CMK (cell line): ENCODE results near the gene NAALADL1.

Experiments used
- DNase-seq: peaks from one replicate; pipeline ENCODE4 v3.0.0-alpha.2; 2010; ENCODE audit warnings: low read depth

Gene NAALADL1, protein sequence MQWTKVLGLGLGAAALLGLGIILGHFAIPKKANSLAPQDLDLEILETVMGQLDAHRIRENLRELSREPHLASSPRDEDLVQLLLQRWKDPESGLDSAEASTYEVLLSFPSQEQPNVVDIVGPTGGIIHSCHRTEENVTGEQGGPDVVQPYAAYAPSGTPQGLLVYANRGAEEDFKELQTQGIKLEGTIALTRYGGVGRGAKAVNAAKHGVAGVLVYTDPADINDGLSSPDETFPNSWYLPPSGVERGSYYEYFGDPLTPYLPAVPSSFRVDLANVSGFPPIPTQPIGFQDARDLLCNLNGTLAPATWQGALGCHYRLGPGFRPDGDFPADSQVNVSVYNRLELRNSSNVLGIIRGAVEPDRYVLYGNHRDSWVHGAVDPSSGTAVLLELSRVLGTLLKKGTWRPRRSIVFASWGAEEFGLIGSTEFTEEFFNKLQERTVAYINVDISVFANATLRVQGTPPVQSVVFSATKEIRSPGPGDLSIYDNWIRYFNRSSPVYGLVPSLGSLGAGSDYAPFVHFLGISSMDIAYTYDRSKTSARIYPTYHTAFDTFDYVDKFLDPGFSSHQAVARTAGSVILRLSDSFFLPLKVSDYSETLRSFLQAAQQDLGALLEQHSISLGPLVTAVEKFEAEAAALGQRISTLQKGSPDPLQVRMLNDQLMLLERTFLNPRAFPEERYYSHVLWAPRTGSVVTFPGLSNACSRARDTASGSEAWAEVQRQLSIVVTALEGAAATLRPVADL

DNA sequence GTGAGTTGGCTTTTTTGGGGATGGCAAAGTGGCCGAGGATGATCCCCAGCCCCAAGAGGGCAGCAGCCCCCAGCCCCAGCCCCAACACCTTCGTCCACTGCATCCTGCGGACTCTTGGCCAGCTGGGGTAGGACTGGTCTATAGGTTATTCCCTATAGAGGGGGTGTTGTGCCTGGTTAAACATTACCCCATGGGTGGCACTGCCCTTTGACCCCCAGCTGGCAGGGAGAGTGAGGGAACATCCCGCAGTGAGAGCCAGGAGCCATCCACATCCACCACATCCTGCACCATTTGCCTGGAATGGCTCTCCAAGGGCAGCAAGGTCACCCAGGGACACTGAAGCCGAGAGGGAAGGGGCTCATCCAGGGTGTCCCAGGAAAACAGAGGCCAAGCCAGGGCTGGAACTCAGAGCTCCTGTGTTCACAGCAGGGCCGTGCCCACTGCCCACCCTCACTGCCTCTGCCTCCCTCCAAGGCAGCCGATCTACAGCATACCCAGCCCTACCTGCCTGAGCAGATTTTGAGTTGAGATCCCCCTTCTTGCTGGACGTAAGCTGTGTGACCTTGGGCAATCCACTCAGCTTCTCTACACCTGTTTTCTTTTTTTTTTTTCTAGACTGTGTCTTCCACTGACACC lies at the start of gene NAALADL1:
Gene NAALADL1, minus strand, starts transcription at position 135 of the 636 bp plus-strand sequence. Its CDS starts 32 bp downstream, at position 103.
- no peak for DNase-seq

DNA sequence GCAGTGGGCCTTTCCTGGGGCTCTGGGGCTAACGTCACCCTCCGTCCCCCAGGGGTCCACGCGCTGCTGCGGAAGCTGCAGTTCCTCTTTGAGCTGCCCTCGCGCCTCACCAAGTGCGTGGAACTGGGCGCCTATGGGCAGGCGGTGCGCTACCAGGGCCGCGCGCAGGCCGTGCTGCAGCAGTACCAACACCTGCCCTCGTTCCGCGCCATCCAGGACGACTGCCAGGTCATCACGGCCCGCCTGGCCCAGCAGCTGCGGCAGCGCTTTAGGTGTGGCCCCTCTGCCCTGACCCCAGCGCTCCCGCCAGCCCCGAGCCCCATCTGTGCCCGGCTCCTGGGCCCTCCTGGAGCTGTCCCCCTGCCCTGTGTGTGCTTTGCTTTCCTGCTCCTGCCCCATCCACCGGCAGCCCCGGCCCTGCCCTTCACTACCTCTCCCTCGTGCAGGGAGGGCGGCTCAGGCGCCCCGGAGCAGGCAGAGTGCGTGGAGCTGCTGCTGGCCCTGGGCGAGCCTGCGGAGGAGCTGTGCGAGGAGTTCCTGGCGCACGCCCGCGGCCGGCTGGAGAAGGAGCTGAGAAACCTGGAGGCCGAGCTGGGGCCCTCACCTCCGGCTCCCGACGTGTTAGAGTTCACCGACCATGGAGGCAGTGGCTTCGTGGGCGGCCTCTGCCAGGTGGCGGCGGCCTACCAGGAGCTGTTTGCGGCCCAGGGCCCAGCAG lies 49.6 kb upstream of the NAALADL1 start:
- DNase-seq = no peak

DNA sequence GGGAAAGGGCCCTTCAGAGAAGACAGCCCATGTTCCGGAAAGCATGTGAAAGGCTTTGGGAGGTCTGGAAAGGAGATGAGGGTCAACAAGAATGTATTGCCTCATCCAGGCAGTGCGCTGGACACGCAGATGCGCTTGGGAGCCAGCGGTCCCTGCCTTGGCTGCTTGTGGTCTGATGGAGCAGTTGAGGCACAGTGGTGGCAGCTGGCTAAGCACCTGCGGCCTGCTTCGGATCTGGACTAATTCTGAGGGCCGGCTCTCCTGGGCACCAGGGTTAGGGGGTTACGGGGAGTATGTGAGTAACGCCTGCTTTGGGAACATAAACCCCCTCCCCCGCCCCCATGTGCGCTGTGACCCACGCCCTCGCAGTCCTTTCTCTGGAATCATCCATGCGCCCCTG lies 48.7 kb upstream of the NAALADL1 start:
- DNase-seq = no peak

DNA sequence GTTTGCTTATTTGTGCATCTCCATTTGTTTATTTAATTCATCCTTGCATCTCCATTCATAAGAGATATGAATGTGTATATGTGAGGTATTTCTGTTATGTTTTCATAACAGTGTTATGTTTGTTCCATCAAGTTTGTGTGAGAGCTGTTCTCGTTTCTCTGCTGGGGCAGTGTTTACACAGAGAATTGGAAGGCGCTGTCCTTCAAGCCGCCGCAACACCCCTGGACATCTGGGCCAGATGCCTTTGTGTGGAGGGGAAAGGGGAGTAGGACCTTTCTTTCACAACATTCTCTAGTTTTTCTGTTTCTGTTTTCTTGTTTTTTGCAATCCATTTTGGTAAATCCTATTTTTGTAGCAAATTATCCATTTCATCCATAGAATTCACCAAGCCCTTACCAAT lies 46.3 kb upstream of the NAALADL1 start:
- no peak for DNase-seq

DNA sequence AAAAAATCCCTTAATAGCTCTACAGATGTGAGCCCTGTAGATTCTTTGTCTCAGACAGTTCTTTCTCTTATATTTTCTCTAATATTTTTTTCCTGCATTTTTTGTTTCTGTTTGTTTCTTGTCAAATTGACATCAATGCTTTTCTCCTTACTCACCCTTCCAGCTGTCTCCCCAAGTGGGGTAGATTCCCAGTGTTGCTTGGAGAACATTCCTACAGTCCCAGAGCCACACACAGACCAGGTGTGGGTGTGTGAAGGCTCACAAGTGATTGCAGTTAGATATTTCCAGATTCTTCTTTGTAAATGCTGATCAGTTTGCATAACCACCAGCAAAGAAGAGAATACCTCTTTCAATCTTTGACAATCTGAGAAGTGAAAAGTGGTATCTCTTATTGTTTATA lies 45.1 kb upstream of the NAALADL1 start:
- no peak for DNase-seq

DNA sequence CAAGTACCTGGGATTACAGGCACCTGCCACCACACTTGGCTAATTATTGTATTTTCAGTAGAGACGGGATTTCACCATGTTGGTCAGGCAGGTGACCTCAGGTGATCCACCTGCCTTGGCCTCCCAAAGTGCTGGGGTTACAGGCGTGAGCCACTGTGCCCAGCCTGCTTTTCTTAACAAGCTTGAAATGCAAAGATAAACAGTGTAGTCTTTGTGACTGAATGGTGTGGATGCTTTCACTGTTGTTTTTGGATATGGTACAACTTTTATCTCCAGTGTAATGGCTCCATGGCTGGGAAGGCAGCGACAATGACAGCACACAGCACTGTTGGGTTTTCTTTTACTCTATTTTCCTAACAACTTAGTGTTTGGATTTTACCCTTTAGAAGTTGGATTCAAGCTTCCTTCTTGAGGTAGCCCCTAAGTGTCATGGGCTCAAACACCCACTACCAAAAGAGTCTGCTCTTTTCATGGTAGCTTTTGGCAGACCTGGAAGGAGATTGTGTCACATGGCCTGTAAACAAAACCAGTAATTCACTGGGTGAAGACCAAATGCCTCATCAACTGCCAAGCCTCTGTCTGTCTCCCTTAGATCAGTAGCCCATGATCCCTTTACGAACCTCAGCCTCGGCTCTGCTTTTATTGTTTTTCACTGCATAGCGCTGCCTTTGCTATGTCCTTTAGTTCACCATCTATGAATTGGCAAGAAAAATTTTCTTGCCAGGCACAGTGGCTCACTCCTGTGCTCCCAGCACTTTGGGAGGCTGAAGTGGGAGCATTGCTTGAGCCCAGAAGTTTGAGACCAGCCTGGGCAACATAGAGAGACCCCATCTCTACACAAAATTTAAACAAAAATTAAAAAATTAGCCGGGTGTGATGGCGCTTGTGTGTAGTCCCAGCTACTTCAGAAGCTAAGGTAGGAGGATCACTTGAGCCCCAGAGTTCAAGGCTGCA lies 44.1 kb upstream of the NAALADL1 start:
- DNase-seq = no peak

DNA sequence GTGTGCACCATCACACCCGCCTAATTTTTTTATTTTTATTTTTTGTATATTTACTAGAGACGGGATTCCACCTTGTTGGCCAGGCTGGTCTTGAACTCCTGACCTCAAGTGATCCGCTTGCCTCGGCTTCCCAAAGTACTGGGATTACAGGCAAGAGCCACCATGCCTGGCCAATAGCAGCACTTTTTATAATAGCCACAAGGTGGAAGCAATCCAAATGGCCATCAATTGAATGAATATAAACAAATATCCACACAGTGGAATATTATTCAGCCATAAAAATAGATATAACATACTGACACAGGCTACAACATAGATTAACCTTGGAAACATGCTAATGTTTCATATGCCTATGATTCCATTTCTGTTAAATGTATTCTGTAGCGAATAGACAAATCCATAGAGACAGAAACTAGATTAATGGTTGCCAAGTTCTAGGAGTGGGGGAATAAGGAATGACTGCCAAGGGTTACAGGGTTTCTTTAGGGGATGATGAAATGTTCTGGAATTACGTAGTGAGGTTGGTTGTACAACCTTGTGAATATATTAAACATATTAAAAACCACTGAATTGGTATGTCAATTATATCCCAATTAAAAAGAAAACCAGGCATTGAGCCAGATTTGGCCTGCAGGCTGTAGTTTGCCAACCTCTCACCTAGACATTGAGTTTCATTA lies 42.5 kb upstream of the NAALADL1 start:
- no peak for DNase-seq

DNA sequence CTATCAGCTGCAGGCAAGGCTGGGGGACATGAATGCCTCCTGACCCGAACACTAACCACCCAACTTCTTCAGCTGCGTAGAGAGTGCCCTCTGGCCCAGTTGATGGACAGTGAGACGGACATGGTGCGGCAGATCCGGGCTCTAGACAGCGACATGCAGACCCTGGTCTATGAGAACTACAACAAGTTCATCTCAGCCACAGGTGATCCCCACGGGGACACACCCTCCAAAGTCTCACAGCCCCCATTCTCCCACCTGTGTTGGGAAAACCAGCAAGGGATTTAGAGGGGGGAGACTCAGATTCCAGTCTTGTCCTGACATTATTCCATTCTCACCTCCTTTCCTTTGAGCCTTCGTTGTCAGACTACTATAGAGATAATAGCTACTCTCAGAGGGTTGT lies 38.6 kb upstream of the NAALADL1 start:
- DNase-seq = no peak

DNA sequence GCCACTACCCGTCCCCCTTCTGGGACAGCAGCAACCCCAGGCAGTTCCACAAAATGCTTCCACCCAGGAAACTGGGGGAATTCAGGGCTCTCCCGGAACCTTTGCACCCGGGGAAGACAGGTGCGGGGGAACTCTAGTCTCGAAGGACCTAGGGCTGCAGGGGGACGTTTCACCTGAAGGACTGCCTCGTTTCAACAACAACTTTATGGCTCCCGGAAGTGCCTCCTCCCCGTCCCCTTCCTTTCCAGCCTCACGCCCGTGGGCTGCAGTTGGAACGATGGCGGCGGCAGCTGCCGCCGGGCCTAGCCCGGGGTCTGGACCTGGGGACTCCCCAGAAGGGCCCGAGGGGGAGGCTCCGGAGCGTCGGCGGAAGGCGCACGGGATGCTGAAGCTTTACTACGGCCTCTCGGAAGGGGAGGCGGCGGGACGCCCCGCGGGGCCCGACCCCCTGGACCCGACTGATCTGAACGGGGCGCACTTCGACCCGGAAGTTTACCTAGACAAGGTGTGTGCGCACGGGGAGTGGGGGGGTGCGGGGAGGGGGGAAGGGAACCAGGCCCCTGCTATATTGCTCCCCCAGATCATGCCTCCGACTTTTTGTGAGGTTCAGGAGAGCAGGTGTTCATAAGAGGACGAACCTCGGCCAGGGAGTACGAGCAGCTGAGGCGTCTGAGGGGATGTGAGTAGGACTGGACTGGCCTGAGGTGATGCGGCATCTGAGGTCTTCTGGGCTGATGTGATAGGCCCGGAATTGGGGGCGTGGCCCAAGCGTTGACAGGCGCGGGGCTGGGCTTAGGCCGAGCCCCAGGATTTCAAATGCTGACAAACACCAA lies 37.8 kb upstream of the NAALADL1 start, which contains the start of gene VPS51:
Gene VPS51, plus strand, starts transcription at position 241 of the 833 bp plus-strand sequence. Its CDS starts 37 bp downstream, at position 278.
- DNase-seq = peak; percentile 75

DNA sequence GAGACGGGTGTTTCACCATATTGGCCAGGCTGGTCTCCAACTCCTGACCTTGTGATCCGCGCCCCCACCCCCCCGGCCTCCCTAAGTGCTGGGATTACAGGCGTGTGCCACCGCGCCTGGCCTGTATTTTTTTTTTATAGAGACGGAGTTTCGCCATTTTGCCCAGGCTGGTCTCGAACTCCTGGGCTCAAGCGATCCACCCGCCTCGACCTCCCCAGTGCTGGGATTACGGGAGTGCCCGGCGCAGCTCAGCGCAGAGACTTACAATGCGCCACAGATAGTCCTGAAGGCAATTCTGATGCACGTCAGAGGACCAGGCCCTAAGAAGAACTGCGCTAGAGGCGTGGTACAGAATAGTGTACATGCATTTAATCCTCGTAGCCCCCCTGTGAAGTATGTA lies 37.1 kb upstream of the NAALADL1 start:
- no peak for DNase-seq

DNA sequence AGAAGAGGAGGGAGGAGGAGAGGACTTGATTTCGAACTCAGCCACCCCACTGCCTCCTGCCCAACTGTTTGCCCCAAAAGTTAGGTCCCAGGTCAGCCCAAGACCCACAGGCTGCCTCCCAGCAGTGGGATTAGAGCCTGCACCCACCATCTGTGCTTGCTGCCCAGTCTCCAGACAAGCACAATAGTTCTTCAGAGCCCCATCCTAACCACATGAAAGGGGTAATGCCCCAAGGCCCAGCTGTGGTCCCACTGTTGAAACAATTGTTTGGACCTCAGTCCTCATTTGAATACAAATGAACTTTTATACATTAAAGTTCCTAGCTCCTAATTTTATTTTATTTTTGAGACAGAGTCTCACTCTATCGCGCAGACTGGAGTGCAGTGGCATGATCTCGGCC lies 32.3 kb upstream of the NAALADL1 start:
- DNase-seq = no peak

DNA sequence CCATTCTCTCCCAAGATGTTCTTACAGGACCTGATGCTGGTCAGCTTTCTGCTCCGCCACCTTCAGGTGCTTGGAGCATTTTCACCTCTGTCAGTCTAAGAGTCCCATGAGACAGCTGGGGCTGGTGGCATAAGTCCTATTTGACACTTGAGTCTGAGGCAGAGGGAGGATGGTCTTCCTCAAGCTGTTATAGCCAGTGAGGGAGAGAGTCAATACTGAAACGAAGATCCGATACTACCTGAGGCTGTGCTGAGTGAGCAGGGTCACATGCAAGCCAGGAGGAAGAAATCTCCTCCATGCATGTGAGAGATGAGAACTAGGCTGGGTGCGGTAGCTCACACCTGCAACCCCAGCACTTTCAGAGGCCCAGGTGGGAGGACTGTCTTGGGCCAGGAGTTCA lies 31.3 kb upstream of the NAALADL1 start:
- no peak for DNase-seq

DNA sequence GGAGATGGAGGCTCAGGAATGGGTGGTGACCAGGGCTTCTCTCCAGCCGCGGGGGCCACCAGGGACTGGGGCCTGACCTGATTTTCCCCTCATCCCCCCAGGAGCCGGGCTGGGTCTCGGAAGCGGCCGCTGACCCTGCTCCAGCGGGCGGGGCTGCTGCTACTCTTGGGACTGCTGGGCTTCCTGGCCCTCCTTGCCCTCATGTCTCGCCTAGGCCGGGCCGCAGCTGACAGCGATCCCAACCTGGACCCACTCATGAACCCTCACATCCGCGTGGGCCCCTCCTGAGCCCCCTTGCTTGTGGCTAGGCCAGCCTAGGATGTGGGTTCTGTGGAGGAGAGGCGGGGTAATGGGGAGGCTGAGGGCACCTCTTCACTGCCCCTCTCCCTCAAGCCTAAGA lies 29.5 kb upstream of the NAALADL1 start:
- DNase-seq = no peak

DNA sequence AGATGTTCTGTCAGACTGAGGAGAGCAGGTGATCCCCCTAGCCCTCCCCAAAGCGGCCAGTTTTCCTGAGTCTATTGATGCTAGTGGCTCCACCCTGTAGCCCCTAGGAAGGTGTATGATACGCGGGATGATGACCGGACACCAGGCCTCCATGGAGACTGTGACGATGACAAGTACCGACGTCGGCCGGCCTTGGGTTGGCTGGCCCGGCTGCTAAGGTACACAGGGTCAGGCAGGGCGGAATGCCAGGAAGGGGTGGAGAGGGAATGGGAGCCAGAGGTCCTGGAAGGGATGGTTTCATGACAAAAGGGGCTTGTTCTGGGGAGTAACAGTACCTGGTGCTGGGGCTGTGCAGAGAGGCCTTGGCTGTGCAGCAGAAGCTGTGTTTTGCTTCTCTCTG lies 28.9 kb upstream of the NAALADL1 start:
- no peak for DNase-seq

DNA sequence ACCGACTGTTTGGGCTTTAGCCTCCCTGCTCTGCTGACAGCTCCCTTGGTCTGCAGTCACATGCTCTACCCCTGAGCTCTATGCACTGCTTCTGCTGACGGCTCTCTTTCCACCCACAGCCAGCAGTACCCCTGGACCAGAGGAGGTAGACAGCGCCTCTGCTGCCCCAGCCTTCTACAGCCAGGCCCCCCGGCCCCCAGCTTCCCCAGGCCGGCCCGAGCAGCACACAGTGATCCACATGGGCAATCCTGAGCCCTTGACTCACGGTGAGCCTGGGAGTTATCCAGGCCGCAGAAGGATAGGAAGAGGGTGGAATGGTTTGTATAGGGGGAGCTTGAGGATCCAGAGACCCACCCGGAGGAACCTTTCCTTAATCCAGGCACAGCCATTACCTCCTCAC lies 28.5 kb upstream of the NAALADL1 start:
- DNase-seq = no peak

DNA sequence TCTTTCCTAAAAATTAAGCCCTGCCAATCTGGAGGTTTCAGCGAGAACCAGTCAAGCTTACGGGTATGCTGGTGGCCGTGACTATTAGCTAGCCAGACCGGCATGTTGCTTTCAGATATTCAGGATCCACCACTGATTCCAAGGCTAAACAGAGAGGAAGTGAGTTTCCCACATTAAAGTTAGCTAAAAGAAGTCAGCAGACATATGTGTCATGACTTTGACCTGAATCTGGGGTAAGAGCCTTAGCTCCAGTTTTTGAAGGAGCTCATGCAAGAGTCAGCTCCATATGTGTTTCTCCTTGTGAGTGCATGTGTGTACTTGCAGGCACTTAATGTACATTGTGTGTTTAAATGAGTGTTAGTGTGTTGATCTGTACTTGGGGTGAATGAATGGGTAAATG lies 27.1 kb upstream of the NAALADL1 start:
- no peak for DNase-seq

DNA sequence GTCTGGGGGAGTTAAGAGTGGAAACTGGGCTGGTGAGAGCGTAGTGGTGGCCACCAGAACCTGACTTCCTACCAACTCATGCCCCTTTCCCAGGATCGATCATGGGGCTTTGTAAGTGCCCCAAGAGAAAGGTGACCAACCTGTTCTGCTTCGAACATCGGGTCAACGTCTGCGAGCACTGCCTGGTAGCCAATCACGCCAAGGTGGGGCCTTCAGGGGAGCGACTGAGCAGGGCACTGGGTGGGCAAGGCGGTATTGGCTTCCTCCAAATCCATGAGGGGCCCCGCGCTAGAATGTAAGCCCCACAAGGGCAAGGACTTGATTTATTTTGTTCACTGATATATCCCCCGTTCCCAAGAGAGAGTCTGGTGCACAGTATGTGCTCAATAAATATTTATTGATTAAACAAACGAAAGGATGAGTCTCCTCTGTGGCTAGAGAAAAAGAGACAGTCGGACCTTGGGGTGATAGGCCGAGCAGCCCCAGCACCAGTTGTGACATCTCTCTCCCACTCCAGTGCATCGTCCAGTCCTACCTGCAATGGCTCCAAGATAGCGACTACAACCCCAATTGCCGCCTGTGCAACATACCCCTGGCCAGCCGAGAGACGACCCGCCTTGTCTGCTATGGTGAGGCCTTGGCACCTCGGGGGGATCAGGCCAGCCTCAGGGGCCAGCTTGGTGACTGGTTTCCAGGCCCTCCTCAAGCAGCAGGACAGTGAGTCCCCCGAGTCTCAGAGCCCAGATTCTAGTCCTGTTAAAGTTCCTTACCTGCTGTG lies 26.4 kb upstream of the NAALADL1 start:
- no peak for DNase-seq

DNA sequence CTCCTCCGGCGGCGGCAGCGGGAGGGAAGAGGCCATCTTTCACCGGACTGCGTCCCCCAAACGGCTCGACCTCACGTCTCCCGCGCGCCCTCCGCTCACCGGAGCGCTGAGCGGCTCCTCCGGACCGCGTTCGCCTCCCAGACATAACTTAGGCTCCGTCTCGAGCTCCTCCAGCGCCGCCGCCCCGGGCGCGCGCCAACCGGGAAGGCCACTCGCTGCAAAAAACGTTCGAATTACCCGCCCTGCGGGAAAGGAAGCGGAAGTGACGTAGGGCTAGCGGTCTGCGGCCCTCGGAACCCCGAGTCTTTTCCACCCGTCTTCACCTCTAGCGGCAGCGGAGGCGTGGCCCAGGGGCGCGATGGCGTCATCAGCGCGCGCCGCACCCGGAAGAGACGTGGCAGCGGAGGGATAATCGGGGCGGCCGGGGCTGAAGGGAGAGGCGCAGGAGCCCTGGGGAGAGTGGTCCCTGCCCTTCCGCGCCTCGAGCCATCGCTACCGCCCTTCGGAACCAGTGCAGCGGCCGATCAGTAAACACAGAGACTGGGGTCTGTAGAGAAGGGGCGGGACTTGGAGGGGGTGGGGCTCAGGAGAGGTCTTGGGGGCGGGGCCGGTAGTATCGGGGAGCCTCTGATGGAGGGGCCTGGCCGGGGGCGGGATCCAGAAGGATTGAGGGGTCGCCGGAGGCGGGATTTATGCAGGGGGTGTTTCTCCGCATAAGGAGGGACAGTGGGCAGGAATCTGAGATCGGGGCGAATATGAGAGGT lies 25.7 kb upstream of the NAALADL1 start, which contains the start of the genes CDCA5 and ZFPL1:
Gene CDCA5, minus strand, starts transcription at position 207 of the 764 bp plus-strand sequence. Its CDS starts 62 bp downstream, at position 145.
Gene ZFPL1, plus strand, starts transcription at position 389 of the 764 bp plus-strand sequence. CDS start 477 bp downstream, outside the sequence.
- DNase-seq = peak; percentile 82
